Stimulated activated naive CD8-positive, alpha-beta T cell treated with anti-CD3 and anti-CD28 coated beads, Interleukin-15, Interleukin-2, amounts not matched to agents 100 U/mL and 50 U/mL, for 24 hours (primary cell): ENCODE measurements around the gene FER.
"Not testable (repeated sequence)": the region's sequence is repeated elsewhere in the genome, so short reads cannot be mapped to it uniquely, and the experiment has no call there.

Source experiments
- ATAC-seq: fragments of 150-1000 bp; cut with Tn5 transposase; one replicate; pipeline ENCODE4 v1.10.0; 2021
- DNase-seq: peaks from one replicate; pipeline ENCODE4 v3.0.0; 2021

The FER gene

GRCh38 chr5:108957333-108957732 is 209.6 kb downstream of the FER start:
- DNase-seq (no peak), ATAC-seq (no peak)

- no peak for ATAC-seq
- no peak for DNase-seq
Measured at GRCh38 chr5:108966910-108967309, 219.2 kb downstream of the FER start.

GRCh38 chr5:108974594-108974993 is 226.9 kb downstream of the FER start:
- DNase-seq, result no peak
- no peak for ATAC-seq

GRCh38 chr5:108975697-108976096 is 228.0 kb downstream of the FER start:
- DNase-seq (no peak), ATAC-seq (no peak)

- DNase-seq (no peak), ATAC-seq (no peak)
Measured at GRCh38 chr5:108983461-108984092, 235.9 kb downstream of the FER start.

- DNase-seq (no peak), ATAC-seq (no peak)
Measured at GRCh38 chr5:108989761-108990392, 242.2 kb downstream of the FER start.

GRCh38 chr5:108992396-108993085 is 244.8 kb downstream of the FER start:
- not testable (repeated sequence) for DNase-seq, ATAC-seq

GRCh38 chr5:108993440-108993839 is 245.7 kb downstream of the FER start:
- not testable (repeated sequence) for ATAC-seq, DNase-seq

- DNase-seq (no peak), ATAC-seq (no peak)
Measured at GRCh38 chr5:108997720-108998119, 250.0 kb downstream of the FER start.

- no peak for DNase-seq
- ATAC-seq, result no peak
Measured at GRCh38 chr5:108998216-108998615, 250.5 kb downstream of the FER start.

GRCh38 chr5:109003928-109004327 is 256.2 kb downstream of the FER start:
- DNase-seq, result no peak
- ATAC-seq, result no peak

GRCh38 chr5:109005297-109006009 is 257.8 kb downstream of the FER start:
- ATAC-seq, result no peak
- DNase-seq, result no peak

GRCh38 chr5:109006129-109006528 is 258.4 kb downstream of the FER start:
- no peak for ATAC-seq
- DNase-seq, result no peak

GRCh38 chr5:109016300-109016699 is 268.6 kb downstream of the FER start:
- ATAC-seq (no peak), DNase-seq (no peak)

- DNase-seq (no peak), ATAC-seq (no peak)
Measured at GRCh38 chr5:109022056-109022455, 274.4 kb downstream of the FER start.

GRCh38 chr5:109025729-109026128 is 278.0 kb downstream of the FER start:
- not testable (repeated sequence) for DNase-seq, ATAC-seq

GRCh38 chr5:109027983-109028607 is 280.4 kb downstream of the FER start:
- DNase-seq (no peak), ATAC-seq (no peak)

GRCh38 chr5:109028608-109029299 is 281.1 kb downstream of the FER start:
- no peak for DNase-seq
- no peak for ATAC-seq

- ATAC-seq, result no peak
Measured at GRCh38 chr5:109029847-109030246, 282.1 kb downstream of the FER start.

GRCh38 chr5:109030360-109031143 is 282.9 kb downstream of the FER start:
- DNase-seq (no peak), ATAC-seq (no peak)

More at GRCh38 chr5:109029847-109030246, 282.1 kb downstream of the FER start:
- DNase-seq, result no peak

GRCh38 chr5:109034306-109034705 is 286.6 kb downstream of the FER start:
- ATAC-seq (no peak), DNase-seq (no peak)
